ENCODE data around the gene KDM8.

The KDM8 gene

DNA sequence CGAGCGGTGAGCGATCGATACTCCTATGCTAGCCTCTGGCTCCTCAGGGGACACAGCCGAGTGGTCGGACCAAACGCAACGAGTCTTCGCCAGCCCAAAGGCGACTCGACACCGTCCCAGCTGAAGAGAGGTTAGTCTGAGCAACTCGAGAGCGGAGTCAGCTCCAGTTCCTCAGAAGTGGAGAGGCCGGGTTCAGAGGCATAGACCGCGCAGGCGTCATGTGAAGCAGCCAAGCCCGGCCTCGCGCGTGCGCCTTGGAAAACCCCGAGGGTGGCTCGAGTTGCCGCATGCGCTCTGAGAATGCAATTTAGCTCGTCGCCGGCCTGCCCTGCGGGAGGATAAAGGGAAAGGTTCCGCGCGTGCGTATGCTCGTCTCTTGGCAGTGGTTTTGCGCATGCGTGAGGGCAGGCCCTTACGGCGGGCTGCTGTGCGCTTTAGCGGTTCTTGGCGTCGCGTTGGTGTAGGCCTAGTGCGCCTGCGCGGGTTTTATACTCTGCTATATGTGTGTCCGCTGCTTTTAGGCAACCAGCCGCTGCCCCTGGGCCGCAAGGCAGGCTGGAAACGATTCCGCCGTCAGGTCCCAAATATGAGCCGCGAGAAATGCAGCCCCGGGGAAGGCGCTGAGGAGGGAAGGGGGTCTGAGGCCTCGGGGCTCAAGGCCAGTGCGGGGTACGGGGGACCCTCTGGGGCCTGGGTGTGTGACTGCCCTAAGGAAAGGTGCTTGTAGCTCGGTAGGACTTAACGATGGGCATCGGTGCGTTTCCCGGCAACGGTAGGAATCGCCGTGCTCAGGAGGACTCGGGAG is at the start of gene KDM8:
KDM8 (plus strand) TSS at position 20 of the 805 bp plus-strand sequence. CDS start 6,598 bp downstream, outside the sequence.
- peak; percentile 99 for DNase-seq (ENCODE audit: low spot score)

DNA sequence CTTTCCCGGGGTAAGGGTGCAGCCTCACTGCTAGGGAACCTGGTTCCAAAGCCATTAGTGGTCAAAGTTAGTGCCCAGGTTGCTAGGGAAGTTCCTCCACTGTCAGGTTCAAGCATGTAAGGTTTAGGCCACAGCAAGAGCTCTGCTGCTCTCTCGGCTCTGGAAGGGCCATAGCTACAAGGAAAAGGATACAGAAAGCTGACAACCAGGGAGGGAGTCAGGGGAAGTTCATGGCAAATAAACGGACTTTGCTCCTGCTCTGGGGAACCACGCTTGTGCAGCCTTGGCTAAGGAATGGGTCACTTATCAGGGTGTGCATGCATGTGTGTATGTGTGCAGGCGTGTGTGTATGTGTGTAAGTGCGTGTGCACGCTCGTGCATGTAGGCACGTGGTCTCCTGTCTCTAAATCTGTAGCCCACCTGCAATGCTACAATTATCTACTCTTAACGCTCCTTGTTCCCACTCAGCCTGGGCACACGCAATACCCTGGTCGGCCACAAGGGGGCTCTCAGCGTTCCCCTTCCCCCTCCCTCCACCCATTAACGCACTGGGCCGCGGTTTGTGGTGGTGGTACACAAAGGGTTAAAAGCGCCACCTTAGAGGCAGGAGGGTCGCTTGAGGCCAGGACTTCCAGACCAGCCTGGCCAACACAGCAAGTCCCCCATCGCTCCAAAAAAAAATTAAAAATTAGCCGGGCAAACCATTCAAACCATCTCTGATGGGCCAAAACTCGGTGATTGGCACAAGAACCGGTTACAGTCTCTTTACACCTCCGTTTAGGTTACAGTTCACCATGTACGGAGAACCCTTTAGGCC is 48.4 kb upstream of the KDM8 start:
- peak; percentile 44 for DNase-seq (ENCODE audit: low spot score)

DNA sequence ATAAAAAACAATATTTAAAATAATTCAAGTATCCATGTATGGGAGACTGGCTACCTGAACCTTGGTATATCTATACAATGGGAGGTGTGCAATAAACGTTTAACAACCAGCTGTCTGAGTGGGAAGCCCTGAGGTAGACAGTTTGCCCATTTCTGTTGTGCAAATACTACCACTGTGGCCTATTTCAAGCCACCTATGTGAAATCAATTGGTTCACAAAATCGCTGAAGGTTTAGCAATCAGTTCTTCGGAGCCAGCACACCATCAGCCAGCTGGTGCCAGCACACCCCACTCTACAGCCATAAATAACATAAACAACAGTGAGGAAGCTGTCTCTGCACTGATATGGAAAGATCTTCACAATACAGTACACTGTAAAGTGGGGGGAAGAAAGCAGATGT is 46.7 kb upstream of the KDM8 start:
- no peak for DNase-seq (ENCODE audit: low spot score)

DNA sequence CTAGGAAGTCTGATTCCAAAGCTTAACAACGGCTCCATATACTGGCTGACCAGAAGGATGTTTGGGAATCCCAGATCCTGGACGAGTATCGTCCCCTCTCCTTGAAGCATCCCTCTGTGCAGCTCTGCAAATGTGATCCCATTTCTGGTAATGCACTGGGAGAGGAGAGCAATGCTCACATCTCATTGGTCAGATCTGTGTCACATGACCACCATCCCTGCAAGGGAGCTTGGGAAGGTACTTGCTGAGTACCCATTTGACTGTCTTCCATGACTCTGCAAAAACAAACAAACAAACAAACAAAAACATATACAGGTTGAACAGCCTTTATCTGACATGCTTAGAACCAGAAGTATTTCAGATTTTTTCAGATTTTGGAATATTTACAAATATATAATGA is 41.9 kb upstream of the KDM8 start:
- DNase-seq (ENCODE audit: low spot score): no peak

DNA sequence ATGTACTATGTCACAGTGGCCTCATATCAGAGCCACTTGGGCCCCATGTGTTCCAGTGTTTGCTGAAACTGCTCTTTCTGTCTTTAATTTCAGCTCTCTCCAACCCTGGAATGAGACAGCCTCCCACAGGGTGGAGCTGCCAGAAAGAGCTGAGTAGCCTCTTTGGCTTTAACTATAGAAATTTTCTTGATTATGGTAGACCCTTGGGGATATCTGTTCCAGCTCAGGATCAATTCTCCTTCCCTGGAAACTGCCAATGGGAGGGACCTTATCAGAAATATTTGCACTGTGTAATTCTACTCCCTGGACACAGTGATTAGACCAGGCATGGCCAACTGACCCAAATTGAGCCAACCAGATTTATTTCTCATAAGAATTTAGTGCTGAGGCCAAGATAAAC is 39.0 kb upstream of the KDM8 start:
- no peak for DNase-seq (ENCODE audit: low spot score)

DNA sequence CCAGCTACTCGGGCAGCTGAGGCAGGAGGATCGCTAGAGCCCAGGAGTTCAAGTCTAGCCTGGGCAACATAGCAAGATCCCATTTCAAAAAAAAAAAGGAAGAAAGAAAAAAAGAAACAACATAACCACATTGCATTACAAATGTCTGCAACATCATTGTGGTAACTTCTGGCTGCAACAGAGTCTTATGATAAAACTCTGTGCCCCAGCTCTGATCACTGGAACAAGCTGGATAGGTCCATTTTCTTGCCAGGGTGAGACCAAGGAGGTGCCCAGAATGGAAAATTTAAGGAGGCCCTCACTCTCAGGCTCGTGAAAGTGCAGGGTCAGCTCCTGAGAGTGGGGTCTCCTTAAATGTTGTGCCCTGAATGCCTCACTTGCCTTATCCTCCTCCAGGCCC is 37.8 kb upstream of the KDM8 start:
- no peak for DNase-seq (ENCODE audit: low spot score)

DNA sequence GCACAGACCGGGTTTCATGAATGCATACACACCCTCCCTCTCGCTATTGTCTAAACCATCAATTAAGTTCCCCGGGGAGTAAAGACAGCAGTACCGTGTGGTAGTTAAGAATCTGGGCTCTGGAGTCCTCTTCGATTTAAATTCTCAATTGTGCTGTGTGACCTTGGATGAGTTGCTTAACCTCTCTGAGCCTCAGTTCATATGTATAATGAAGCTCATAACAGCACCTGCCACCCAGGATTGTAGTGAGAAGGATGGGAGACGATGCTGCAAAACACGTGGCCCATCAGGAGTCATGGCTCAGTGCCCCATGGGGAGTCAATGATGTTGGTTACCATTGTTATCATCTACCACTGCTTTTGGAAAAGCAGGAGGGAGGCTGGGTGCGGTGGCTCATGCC is 34.5 kb upstream of the KDM8 start:
- no peak for DNase-seq (ENCODE audit: low spot score)

DNA sequence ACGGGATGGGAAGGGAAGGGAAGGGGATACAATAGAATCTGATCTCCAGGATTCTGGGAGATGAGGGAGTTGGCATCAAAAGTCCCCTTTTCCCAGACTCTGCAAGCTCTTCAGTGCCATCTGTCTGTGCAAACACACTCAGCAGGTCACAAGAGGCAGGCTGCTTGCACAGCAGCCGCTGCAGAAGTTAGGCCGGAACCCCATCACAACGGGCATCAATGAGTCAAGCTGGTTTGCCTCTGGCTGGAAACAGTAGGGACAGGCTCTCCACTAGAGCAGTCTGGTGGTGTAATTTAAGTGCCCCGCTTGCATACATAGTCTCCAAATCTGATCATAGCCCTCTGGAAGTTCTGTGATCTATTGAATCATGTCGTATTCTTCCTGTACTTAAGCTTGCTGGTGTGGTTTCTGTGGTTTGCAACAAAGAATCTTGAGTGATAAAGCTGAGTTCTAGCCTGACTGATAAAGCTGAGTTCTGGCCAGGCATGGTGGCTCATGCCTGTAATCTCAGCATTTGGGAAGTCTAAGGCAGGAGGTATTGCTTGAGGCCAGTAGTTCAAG is 33.7 kb upstream of the KDM8 start:
- peak; percentile 37 for DNase-seq (ENCODE audit: low spot score)

DNA sequence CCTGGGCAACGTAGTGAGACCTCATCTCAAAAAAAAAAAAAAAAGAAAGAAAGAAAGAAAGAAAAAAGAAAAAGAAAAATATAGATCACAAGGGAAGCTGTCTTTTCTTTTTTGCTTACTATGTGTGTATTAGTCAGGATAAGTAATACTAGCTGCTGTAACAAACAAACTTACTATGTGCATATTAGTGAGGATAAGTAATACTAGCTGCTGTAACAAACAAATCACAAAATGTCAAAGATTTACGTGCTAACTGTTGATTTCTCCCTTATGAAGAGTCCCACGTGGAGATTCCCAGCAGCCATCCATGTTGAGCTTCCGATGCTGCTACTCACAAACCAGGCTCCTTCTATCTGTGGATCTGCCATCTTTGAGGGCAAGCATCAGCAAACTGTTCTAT is 31.7 kb upstream of the KDM8 start:
- DNase-seq (ENCODE audit: low spot score): no peak

DNA sequence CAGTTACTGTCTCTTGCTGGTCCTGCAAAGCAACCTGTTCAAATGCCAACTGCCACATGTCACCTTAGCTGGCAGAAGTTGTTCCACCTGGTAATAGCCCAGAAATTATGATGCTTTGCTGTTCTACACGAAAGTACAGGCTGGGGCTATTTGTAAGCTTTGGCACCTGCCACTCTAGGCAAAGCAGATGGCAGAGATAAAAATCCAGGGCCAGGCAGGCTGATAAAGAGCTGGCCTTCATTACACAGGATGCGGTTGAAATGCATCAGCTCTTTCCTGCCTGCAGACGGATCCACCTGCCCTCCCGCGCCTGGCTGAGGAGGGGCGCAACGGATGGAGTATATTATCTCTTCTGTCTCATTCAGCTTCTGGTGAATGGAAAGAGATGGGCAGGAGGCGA is 29.3 kb upstream of the KDM8 start:
- DNase-seq (ENCODE audit: low spot score): peak; percentile 96

DNA sequence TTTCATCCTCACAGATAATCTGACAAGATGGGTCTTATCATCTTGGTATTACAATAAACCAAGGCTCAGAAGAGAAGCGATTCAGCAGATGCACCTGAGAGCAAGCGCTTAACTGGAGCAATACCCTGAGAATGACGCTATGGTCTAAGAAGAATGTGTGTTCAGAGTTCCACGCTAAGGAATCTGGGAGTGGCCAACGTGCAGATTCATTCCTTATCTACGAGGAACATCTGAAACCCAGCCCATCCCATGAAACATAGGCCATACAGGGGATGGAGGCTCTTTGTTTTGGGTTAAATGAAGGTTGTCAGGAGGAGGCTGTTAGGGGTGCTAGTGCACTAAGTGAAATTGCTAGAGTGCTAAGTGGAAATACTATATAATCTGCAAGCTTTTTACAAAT is 28.5 kb upstream of the KDM8 start:
- no peak for DNase-seq (ENCODE audit: low spot score)

DNA sequence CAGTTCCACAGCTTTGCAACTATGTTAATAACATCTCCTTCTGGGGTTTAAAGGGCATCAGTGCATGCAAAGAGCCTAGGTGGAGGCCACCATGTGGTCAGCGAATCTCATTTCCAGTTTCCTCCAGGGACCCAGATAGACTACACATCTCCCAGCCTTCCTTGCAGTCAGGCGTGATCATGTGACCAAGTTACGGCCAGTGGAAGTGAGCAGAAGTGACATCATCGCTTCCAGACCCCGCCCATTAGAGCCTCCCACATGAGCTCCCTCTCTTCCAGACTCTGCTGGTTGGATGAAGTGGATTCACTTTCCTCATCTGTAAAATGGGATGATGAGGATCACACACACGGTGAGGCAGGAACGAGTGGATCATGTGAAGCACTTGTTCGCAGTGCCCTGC is 27.4 kb upstream of the KDM8 start:
- DNase-seq (ENCODE audit: low spot score): no peak

DNA sequence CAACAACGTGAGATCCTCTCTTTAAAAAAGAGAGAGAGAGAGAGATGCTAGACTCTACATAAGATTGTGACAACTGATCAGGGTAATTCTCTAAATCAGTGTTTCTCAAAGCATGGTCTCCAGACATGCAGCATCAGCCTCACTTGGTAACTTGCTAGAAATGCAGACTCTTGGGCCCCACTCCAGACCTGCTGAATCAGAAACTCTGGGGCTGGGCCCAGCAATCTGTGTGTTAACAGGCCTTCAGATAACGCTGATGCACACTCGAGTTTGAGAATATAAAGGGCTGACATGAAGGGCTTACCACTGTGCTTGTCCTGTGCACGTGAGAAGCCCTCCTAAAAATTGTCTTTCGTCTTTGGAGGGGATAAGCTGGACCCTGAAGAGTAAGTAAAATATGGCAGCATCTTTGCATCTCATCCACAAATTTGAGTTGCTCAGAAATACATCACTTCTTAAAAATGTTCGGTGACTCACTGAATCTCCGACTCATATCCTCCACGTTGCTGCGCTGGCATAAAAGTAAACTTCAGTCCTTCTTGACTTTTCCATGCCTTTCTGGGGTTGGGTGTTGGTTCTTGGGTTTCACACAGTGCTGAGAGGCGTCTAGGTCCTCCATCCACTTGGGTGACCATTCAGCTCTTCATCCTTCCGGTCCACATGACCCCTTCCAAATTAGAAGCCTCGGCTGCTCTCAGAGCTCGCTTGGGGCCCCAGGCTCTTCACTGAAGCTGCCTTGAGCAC is 26.1 kb upstream of the KDM8 start:
- no peak for DNase-seq (ENCODE audit: low spot score)

DNA sequence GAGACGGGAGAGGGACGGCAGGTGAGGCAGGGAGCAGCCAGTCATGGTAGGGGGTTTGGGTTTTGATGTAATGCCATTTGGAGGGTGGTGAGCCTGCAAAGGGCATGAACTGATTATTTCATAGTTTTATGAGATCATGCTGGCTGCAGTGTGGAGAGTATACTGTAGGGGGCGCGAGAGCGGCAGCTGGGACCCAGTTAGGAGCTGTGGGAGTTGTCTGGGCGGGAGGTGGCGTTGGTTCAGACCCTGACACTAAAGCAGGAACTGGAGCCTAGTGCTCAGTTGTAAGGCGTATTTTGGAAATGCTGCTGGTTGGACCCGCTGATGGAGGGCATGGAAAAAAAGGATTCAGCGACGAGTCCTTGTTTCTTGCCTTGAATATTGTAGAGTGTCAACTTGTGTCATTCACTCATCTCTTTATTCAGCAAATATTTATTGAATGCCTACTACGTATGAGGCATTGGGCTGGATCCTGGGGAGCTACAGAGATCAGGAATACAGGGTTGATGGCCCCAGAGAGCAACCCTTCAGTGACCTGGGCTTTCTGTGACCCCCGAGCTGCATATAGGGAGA is 23.7 kb upstream of the KDM8 start:
- DNase-seq (ENCODE audit: low spot score): peak; percentile 68

DNA sequence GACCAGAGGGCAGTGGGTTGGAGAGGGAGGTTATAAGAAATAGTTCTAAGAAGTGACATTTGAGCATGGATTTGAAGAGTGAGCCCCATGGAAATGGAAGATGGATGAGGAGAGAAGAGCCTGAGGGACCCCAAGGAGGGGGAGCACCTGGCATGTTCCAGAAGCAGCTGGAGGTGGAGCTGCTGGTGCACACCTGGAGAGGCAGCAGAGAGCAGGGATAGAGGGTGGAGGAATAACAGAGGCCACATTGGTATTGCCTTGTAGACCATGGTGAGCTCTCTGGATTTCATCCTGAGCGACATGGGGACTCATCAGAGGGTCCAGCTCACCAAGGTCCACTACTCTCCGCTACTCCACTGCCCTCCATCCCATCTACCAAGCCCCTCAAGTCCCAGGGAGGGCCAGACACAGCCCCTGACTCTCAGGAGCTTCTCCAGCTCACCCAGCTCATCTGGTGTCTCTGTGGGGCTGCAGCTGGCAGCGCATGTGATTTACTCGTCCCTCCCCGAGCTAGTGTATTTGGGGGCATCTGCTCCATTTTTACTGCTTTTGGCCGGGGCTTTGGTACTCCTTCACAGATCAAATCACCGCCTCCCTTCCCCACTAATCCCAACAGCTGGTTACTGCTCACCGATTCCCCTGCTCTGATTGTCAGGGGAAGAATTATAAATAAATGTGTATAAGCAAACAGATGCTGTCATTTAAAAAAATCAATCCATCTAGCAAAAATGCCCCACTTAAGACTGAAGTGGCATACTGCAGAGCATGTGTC is 22.1 kb upstream of the KDM8 start:
- no peak for DNase-seq (ENCODE audit: low spot score)

DNA sequence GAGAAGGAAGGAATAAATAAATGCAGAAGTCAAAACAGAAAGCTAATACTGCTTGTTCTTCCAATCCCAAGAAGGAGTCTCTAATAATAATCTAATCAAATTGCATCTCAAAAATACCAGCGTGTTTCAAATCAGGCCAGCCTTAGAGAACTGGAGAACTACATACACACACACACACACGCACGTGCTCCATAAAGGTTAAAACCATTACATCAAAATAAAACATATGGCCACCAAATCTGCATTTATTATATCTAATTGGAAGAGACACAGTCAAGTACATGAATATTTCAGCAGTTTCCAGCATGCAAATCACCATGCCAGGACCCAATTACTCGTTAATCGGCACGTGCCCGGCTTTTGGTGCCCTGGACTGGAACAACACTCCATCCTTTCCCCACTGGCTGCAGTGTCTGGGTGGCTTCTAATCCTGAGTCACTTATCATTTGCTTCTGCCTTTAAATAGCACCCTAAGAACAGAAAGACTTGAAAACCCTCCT is 20.4 kb upstream of the KDM8 start:
- no peak for DNase-seq (ENCODE audit: low spot score)

DNA sequence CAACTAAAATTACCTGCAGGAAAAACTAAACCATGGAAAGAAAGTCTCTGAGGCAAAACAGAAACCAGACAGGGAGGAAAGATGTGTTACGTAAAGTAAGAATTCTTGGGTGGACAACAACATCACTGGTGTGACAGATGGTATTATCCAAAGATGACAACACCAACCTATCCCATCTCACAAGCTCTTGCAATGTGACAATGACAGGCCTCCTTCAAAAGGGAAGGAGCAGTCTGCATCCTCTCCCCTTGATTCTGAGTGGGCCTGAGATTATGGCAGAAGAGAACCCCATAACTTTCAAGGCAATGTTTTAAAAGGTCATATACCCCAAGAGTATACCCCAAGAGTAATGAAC is 17.6 kb upstream of the KDM8 start:
- DNase-seq (ENCODE audit: low spot score): no peak

DNA sequence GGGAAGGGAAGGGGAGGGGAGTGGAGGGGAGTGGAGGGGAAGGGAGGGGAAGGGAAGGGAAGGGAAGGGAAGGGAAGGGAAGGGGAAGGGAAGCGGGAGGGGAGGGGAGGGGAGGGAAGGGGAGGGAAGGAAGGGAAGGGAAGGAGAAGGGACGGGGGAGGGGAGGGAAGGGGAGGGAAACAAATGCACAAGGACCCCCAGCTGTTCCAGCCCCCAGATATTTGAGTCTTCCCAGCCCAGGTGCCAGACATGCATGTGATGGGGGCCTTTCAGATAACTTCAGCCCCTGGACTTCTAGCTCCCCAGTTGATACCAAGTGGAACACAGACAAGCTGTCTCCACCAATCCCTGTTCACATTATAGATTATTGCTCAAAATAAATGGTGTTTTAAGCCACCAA is 14.7 kb upstream of the KDM8 start:
- no peak for DNase-seq (ENCODE audit: low spot score)

DNA sequence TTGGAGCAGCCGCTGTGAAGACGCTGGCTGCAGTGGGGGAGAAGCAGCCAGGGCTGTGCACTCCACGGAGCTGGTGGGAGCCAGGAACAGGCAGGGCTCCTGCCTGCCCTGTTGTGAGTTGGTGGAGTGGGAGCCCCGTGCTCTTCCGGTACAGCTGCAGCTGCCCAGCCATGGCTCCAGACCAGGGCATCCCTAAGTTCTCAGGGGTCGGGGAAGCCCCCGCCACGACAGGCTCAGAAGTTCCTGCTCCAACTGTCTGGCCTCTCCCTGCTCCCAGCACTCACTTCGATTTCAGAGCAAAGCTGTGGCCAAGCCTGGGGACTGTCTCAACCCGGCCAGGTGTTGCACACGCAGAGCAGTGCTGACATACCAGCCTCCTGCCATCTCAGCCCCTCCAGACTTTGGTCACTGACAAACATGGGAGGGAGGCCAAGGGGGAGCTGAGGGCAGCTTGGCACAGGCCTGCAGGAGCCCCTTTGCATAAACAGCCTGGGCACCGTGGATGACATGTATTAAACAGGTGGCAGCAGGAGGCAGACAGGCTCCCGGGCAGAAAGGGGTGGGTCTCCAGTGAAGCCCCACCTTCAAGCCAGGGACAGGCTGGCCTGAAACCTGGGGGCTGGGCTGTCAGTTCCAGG is 13.9 kb upstream of the KDM8 start:
- no peak for DNase-seq (ENCODE audit: low spot score)

DNA sequence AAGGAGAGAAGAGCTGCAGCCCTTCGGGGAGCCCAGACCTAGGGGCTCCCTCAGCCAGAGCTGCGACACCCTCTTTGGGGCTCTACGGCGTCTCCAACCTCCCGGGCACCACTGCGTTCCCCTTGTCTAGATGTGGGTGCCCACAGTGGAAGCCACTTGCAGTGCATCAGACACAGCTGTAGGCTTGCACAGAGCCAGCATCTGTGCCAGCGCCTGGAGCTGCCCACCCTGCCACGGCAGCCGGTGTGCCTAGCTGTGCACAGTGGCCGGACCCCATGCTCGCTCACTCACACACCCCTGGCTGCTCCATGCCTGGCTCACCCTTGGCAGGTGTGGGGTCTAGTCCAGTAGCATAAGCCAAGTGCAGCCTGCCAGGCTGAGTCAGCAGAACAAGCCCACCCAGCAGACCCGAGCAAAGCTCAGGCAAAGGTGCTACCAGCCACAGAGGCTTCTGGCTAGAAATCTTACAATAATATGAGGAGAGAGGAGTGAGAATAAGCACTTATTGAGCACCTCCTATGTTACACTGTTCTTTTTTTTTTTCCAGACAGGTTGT is 12.9 kb upstream of the KDM8 start:
- no peak for DNase-seq (ENCODE audit: low spot score)

Data from cerebellar cortex (tissue), 1 donor.